Naive thymus-derived CD4-positive, alpha-beta T cell (primary cell): ENCODE data around the gene COQ4. TPM values are rescaled to one million over a fixed set of nuclear protein-coding genes. Genes with fewer than 3 reads are reported as not detected.
A peak's percentile ranks its signal among the peaks of the same experiment; 100 is the strongest.

Source experiments
- ATAC-seq: fragments of 150-1000 bp; cut with Tn5 transposase; 2 replicates; pipeline ENCODE4 v1.10.0; 2021; ENCODE audit warnings: mild to moderate bottlenecking, moderate library complexity
- CTCF ChIA-PET: fragments of 350-600 bp; sonication (Branson Sonifier 250); formaldehyde crosslinking; loops from one replicate; lab custom pipeline; 2021; ENCODE audit warnings: antibody characterized with exemption; lab: Charles Lee
- POLR2A ChIA-PET: fragments of 350-600 bp; sonication (Branson Sonifier 250); formaldehyde crosslinking; loops from one replicate; lab custom pipeline; 2021; ENCODE audit warnings: antibody characterized with exemption, inconsistent platforms; lab: Charles Lee
- DNase-seq, 9 donors: peaks; one replicate each; pipeline versions ENCODE4 v3.0.0 to v3.0.0-alpha.2; 2020 to 2022; ENCODE audit warnings: mixed read lengths in 1 of 9
- H3K27ac ChIP-seq: one replicate; pipeline ENCODE4 v1.7.0; 2013; ENCODE audit warnings: mild to moderate bottlenecking, low read depth, low read length, moderate library complexity
- H3K27me3 ChIP-seq, 2 donors: one replicate each; pipeline ENCODE4 v1.7.0; 2013; ENCODE audit warnings: low read length in 2 of 2, mild to moderate bottlenecking in 2 of 2, moderate library complexity in 2 of 2; ENCODE audit not compliant: control insufficient read depth in 2 of 2, insufficient read depth in 2 of 2
- H3K36me3 ChIP-seq, 3 experiments: 1 replicate in 2 of 3; 2 replicates in 1 of 3; pipeline ENCODE4 v1.7.0; 2013; ENCODE audit warnings: low read length in 3 of 3, mild to moderate bottlenecking in 3 of 3, moderate library complexity in 1 of 3; ENCODE audit not compliant: insufficient read depth in 3 of 3, control insufficient read depth in 2 of 3
- H3K4me1 ChIP-seq, 2 donors: one replicate each; pipeline ENCODE4 v1.7.0; 2013; ENCODE audit warnings: low read length in 2 of 2, mild to moderate bottlenecking in 2 of 2, moderate library complexity in 1 of 2; ENCODE audit not compliant: control insufficient read depth in 2 of 2, insufficient read depth in 2 of 2
- H3K4me3 ChIP-seq: 2 replicates; pipeline ENCODE4 v1.7.0; 2013; ENCODE audit warnings: mild to moderate bottlenecking, low read length
- H3K9me3 ChIP-seq, 3 experiments: 1 replicate in 2 of 3; 2 replicates in 1 of 3; pipeline ENCODE4 v1.7.0; 2013; ENCODE audit warnings: low read length in 3 of 3; ENCODE audit not compliant: control insufficient read depth in 2 of 3
- H3K27ac Mint-ChIP-seq, 9 donors: one replicate each; pipeline ENCODE4 v1.8.0; 2020 to 2022; ENCODE audit warnings: mixed read lengths in 9 of 9, mild to moderate bottlenecking in 8 of 9, moderate library complexity in 5 of 9, inconsistent platforms in 2 of 9
- H3K27me3 Mint-ChIP-seq, 5 donors: one replicate each; pipeline ENCODE4 v1.8.0; 2021 to 2022; ENCODE audit warnings: mixed read lengths in 5 of 5, mild to moderate bottlenecking in 1 of 5
- H3K36me3 Mint-ChIP-seq, 5 donors: one replicate each; pipeline ENCODE4 v1.8.0; 2020 to 2022; ENCODE audit warnings: mixed read lengths in 5 of 5, mild to moderate bottlenecking in 3 of 5, inconsistent platforms in 1 of 5
- H3K4me1 Mint-ChIP-seq, 7 donors: one replicate each; pipeline ENCODE4 v1.8.0; 2020 to 2022; ENCODE audit warnings: mixed read lengths in 7 of 7, mild to moderate bottlenecking in 3 of 7, inconsistent platforms in 1 of 7
- H3K4me3 Mint-ChIP-seq, 10 donors: one replicate each; pipeline ENCODE4 v1.8.0; 2020 to 2022; ENCODE audit warnings: mild to moderate bottlenecking in 10 of 10, mixed read lengths in 10 of 10, moderate library complexity in 6 of 10, inconsistent platforms in 2 of 10
- H3K9me3 Mint-ChIP-seq, 11 donors: one replicate each; pipeline ENCODE4 v1.8.0; 2020 to 2022; ENCODE audit warnings: mixed read lengths in 11 of 11, mild to moderate bottlenecking in 4 of 11, inconsistent platforms in 1 of 11, moderate library complexity in 1 of 11
- intact Hi-C, 2 donors: fragments of 100-400 bp; cut with micrococcal nuclease; formaldehyde crosslinking; loops; one replicate each; pipeline ENCODE4 v1.15.1; 2023
- polyA plus RNA-seq, 2 donors: library from polyadenylated mRNA; unstranded; fragments of 300-500 nt; fragmentation: Illumina TruSeq; gene quantifications; one replicate each; pipeline ENCODE4 v1.2.3, GENCODE V29; 2021
- total RNA-seq, 6 experiments: library from RNA in 5 of 6; stranded (reverse) in 5 of 6; gene quantifications; 1 replicate in 5 of 6; 2 replicates in 1 of 6; pipeline ENCODE4 v1.2.3 and lab custom pipeline; 2021 to 2026

COQ4 gene
- total and polyA plus RNA-seq, 7 experiments from 2014 or later, result 29.6 to 47.2 (median 35.9) TPM

GRCh38 chr9:128297221-128297773 lies 25.3 kb upstream of the COQ4 start:
- Histone ChIP-seq H3K4me3 (no peak overlapping the region), H3K27me3 (no peaks in the 10 kb centered on the region), H3K36me3 (peaks cover 0 to under 1% (median 0%) of the 10 kb centered on the region in 3 experiments), H3K27ac (no peak overlapping the region), H3K9me3 (no peaks in the 10 kb centered on the region), H3K4me1 (no peaks in the 10 kb centered on the region)
- no peak for DNase-seq
- Mint-ChIP-seq H3K9me3 (peaks cover 0 to 1% (median 0%) of the 10 kb centered on the region in 11 donors), H3K4me3 (no peak overlapping the region), H3K27ac (peak overlapping the region in 1 of 9 donors; percentile 47), H3K4me1 (peaks cover 0 to 5% (median 4%) of the 10 kb centered on the region in 7 donors), H3K27me3 (no peaks in the 10 kb centered on the region), H3K36me3 (peaks cover 0 to 4% (median 0%) of the 10 kb centered on the region in 5 donors)
- CTCF ChIA-PET, result interaction anchor here (1.0 to 2.3 kb wide), 2 partner anchors 111 to 123 kb away, joined by 3 to 4 read pairs; no protein-coding TSS in a partner anchor
- POLR2A ChIA-PET, result no interaction called here
- intact Hi-C loops, result no loop called here
- ATAC-seq, result no peak

GRCh38 chr9:128298535-128299482 lies 23.8 kb upstream of the COQ4 start:
- no peak overlapping the region for H3K27ac ChIP-seq
- Mint-ChIP-seq H3K4me1 (peaks cover 0 to 5% (median 4%) of the 10 kb centered on the region in 7 donors), H3K36me3 (peaks cover 0 to 4% (median 0%) of the 10 kb centered on the region in 5 donors), H3K9me3 (peaks cover 0 to 1% (median 0%) of the 10 kb centered on the region in 11 donors), H3K27me3 (no peaks in the 10 kb centered on the region), H3K27ac (no peak overlapping the region), H3K4me3 (no peak overlapping the region)
- CTCF ChIA-PET, result interaction anchor here (1.4 to 2.3 kb wide), 2 partner anchors 43 to 121 kb away, joined by 4 to 6 read pairs; no protein-coding TSS in a partner anchor
- ATAC-seq (no peak), DNase-seq (no peak)
- H3K9me3 ChIP-seq, result no peaks in the 10 kb centered on the region
- H3K27me3 ChIP-seq, result no peaks in the 10 kb centered on the region
- no peaks in the 10 kb centered on the region for H3K36me3 ChIP-seq
- H3K4me1 ChIP-seq, result no peaks in the 10 kb centered on the region
- no peak overlapping the region for H3K4me3 ChIP-seq
- intact Hi-C loops, result no loop called here
- POLR2A ChIA-PET, result no interaction called here

GRCh38 chr9:128304136-128304970 lies 18.3 kb upstream of the COQ4 start:
- Histone ChIP-seq H3K9me3 (no peaks in the 10 kb centered on the region), H3K4me1 (no peaks in the 10 kb centered on the region), H3K27me3 (no peaks in the 10 kb centered on the region), H3K27ac (no peak overlapping the region), H3K4me3 (no peak overlapping the region), H3K36me3 (peaks cover 0 to 11% (median 2%) of the 10 kb centered on the region in 3 experiments)
- ChIA-PET CTCF (interaction anchor here (1.1 kb wide), 1 partner anchor 9 kb away, joined by 3 read pairs; no protein-coding TSS in a partner anchor), POLR2A (interaction anchor here (0.6 kb wide), 1 partner anchor 26 kb away, joined by 4 read pairs; no protein-coding TSS in a partner anchor)
- Mint-ChIP-seq H3K9me3 (no peaks in the 10 kb centered on the region), H3K27me3 (no peaks in the 10 kb centered on the region), H3K4me1 (no peaks in the 10 kb centered on the region), H3K27ac (peak overlapping the region in 7 of 9 donors; percentile 2 to 86 (median 44)), H3K36me3 (peaks cover 0 to 7% (median 5%) of the 10 kb centered on the region in 5 donors), H3K4me3 (no peak overlapping the region)
- intact Hi-C loops, result no loop called here
- DNase-seq (no peak), ATAC-seq (no peak)

GRCh38 chr9:128304971-128305288 lies 17.7 kb upstream of the COQ4 start:
- H3K27ac ChIP-seq, result no peak overlapping the region
- no peak for DNase-seq
- H3K36me3 Mint-ChIP-seq, result peaks cover 0 to 12% (median 5%) of the 10 kb centered on the region in 5 donors
- no peaks in the 10 kb centered on the region for H3K27me3 ChIP-seq
- H3K36me3 ChIP-seq, result peaks cover 0 to 16% (median 5%) of the 10 kb centered on the region in 3 experiments
- no peaks in the 10 kb centered on the region for H3K4me1 ChIP-seq
- peak overlapping the region in 4 of 9 donors; percentile 2 to 73 (median 44) for H3K27ac Mint-ChIP-seq
- H3K27me3 Mint-ChIP-seq, result no peaks in the 10 kb centered on the region
- ATAC-seq, result no peak
- intact Hi-C loops, result no loop called here
- H3K9me3 ChIP-seq, result no peaks in the 10 kb centered on the region
- no peak overlapping the region for H3K4me3 ChIP-seq
- H3K9me3 Mint-ChIP-seq, result no peaks in the 10 kb centered on the region
- CTCF ChIA-PET, result interaction anchor here (1.1 kb wide), 1 partner anchor 10 kb away, joined by 3 read pairs; no protein-coding TSS in a partner anchor
- H3K4me1 Mint-ChIP-seq, result no peaks in the 10 kb centered on the region
- POLR2A ChIA-PET, result no interaction called here
- H3K4me3 Mint-ChIP-seq, result no peak overlapping the region

GRCh38 chr9:128309551-128309950 lies 13.1 kb upstream of the COQ4 start:
- DNase-seq (no peak), ATAC-seq (no peak)
- Histone ChIP-seq H3K27ac (no peak overlapping the region), H3K9me3 (no peaks in the 10 kb centered on the region), H3K36me3 (peaks cover 5 to 47% (median 7%) of the 10 kb centered on the region in 3 experiments), H3K27me3 (no peaks in the 10 kb centered on the region), H3K4me1 (no peaks in the 10 kb centered on the region), H3K4me3 (no peak overlapping the region)
- H3K4me1 Mint-ChIP-seq, result no peaks in the 10 kb centered on the region
- H3K36me3 Mint-ChIP-seq, result peaks cover 0 to 25% (median 5%) of the 10 kb centered on the region in 5 donors
- H3K27me3 Mint-ChIP-seq, result no peaks in the 10 kb centered on the region
- H3K27ac Mint-ChIP-seq, result no peak overlapping the region
- CTCF ChIA-PET, result no interaction called here
- no peak overlapping the region for H3K4me3 Mint-ChIP-seq
- POLR2A ChIA-PET, result no interaction called here
- intact Hi-C loops, result no loop called here
- no peaks in the 10 kb centered on the region for H3K9me3 Mint-ChIP-seq

- Histone ChIP-seq H3K9me3 (no peaks in the 10 kb centered on the region), H3K4me3 (no peak overlapping the region), H3K27me3 (no peaks in the 10 kb centered on the region), H3K27ac (no peak overlapping the region), H3K36me3 (peaks cover 7 to 55% (median 8%) of the 10 kb centered on the region in 3 experiments), H3K4me1 (no peaks in the 10 kb centered on the region)
- POLR2A ChIA-PET, result interaction anchor here (0.7 kb wide), 1 partner anchor 889 kb away, joined by 5 read pairs; no protein-coding TSS in a partner anchor
- Mint-ChIP-seq H3K36me3 (peaks cover 0 to 25% (median 5%) of the 10 kb centered on the region in 5 donors), H3K27me3 (no peaks in the 10 kb centered on the region), H3K9me3 (no peaks in the 10 kb centered on the region), H3K4me3 (no peak overlapping the region), H3K27ac (peak overlapping the region in 1 of 9 donors; percentile 26), H3K4me1 (no peaks in the 10 kb centered on the region)
- ATAC-seq (no peak), DNase-seq (no peak)
- intact Hi-C loops, result no loop called here
- CTCF ChIA-PET, result no interaction called here
Measured at GRCh38 chr9:128310461-128310860, 12.2 kb upstream of the COQ4 start.
